Right lung (tissue), 5 donors: ENCODE measurements around the gene ATG4D. TPM values are rescaled to one million over a fixed set of nuclear protein-coding genes. Genes with fewer than 3 reads are reported as not detected.
"Not testable (repeated sequence)": the region's sequence is repeated elsewhere in the genome, so short reads cannot be mapped to it uniquely, and the experiment has no call there.

ENCODE experiments used
- DNase-seq, 2 donors: peaks; one replicate each; pipeline ENCODE4 v3.0.0-alpha.2; 2013
- polyA plus RNA-seq, 5 donors: library from polyadenylated mRNA; unstranded; fragments of 120-200 nt; gene quantifications; one replicate each; pipeline versions ENCODE4 v1.2.1 to v1.2.3, GENCODE V29; 2013; ENCODE audit warnings: inconsistent platforms in 1 of 5, low replicate concordance in 1 of 5; ENCODE audit not compliant: insufficient read length in 5 of 5, insufficient read depth in 1 of 5

The ATG4D gene
- polyA plus RNA-seq, 5 donors = 15.1 to 23.5 (median 19.9) TPM

GRCh38 chr19:10518444-10519361, 25.0 kb upstream of the ATG4D start:
- no peak for DNase-seq

DNA sequence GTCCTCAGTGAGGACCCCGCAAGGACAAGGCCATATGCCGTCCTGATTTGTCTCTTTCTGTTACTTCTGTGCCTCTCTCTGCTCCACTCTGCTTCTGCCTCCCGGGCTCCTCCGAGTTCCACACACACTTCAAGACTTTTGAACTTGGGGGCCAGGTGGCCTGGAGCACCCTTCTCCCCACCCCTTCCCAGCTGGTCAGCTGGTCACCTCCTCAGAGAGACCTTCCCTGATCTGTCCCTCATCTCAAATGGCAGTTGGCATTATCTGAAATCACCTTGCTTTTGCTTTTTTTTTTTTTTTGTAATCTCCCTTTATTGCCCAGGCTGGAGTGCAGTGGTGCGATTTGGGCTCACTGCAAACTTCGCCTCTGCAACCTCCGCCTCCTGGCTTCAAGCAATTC, 24.3 kb upstream of the ATG4D start:
- DNase-seq = no peak

GRCh38 chr19:10520652-10521318, 22.9 kb upstream of the ATG4D start:
- no peak for DNase-seq

DNA sequence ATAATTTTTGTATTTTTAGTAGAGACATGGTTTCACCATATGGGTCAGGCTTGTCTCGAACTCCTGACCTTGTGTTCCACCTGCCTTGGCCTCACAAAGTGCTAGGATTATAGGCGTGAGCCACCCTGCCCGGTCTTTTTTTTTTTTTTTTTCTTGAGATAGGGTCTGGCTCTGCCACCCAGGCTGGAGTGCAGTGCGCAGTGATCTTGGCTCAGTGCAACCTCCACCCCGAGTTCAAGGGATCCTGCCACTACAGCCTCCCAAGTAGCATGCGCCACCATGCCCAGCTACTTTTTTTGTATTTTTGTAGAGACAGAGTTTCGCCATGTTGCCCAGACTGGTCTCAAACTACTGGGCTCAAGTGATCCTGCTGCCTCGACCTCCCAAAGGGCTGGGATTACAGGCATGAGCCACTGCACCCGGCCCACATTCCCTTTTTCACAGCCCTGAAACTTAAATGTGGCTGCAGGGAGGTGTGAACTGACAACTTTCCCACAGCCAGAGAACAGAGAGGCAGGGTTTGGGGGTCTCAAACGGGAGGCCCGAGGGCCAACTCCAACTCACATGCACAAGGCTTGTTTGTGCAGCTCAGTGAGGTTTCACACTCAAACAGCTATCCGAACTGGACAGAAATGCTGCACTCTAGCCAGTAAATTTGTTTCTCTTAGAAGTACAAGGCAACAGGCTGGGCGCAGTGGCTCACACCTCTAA, 22.1 kb upstream of the ATG4D start:
- no peak for DNase-seq

- DNase-seq = no peak
Measured at GRCh38 chr19:10523135-10523636, 20.5 kb upstream of the ATG4D start.

GRCh38 chr19:10525636-10526035, 18.1 kb upstream of the ATG4D start:
- DNase-seq = no peak

- DNase-seq = not testable (repeated sequence)
Measured at GRCh38 chr19:10526887-10527286, 16.8 kb upstream of the ATG4D start.

GRCh38 chr19:10532457-10532856, 11.2 kb upstream of the ATG4D start:
- no peak for DNase-seq

GRCh38 chr19:10533646-10534386, 9.9 kb upstream of the ATG4D start:
- no peak for DNase-seq

GRCh38 chr19:10535613-10536012, 8.1 kb upstream of the ATG4D start:
- no peak for DNase-seq

GRCh38 chr19:10537668-10538067, 6.0 kb upstream of the ATG4D start:
- no peak for DNase-seq

DNA sequence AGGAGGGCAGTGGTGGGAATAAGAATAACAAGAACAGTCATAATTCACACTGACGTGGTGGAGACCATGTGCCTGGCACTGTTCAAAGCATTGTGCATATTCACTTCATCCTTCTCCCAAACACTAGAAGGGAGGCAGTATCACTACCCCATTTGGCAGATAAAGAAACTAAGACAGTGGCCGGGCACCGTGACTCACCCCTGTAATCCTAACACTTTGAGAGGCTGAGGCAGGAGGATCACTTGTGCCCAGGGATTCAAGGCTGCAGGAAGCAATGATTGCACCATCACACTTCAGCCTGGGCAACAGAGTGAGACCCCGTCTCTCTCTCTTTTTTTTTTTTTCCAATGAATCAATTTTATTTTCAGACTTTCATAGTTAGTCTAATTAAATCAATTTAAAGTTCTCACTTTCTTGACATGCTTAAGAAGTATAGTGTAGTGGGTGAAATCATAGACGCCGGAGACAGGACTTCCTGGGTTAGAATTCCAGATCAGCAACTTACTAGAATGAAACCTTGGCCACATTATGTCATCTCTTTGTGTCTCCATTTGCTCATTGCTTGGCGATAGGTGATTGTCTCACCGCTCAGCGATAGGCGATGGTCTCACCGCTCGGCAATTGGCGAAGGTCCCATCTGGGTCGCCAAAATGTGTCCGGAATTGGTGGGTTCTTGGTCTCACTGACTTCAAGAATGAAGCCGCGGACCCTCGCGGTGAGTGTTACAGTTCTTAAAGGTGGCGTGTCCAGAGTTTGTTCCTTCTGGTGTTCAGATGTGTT, 5.3 kb upstream of the ATG4D start:
- no peak for DNase-seq

DNA sequence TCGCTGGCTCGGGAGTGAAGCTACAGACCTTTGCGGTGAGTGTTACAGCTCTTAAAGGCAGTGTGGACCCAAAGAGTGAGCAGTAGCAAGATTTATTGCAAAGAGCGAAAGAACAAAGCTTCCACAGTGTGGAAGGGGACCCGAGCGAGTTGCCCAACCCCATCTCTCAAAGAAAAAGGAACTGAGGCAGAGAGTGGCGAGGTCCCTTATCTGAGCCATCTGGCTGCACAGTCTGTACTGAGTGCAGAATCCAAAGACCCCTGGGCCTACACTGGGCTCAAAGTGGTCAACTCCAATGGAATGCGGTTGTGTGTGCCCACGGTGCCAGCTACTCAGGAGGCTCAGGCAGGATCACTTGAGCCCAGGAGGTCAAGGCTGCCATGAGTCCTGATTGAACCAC, 4.7 kb upstream of the ATG4D start:
- DNase-seq = not testable (repeated sequence)

GRCh38 chr19:10543059-10543419, 665 bp upstream of the ATG4D start:
- DNase-seq = no peak

GRCh38 chr19:10544242-10544752, 593 bp downstream of the ATG4D start:
- no peak for DNase-seq

GRCh38 chr19:10544753-10545251, 1.1 kb downstream of the ATG4D start:
- no peak for DNase-seq

GRCh38 chr19:10546817-10547216, 3.1 kb downstream of the ATG4D start:
- no peak for DNase-seq

GRCh38 chr19:10548746-10549276, 5.1 kb downstream of the ATG4D start:
- no peak for DNase-seq

DNA sequence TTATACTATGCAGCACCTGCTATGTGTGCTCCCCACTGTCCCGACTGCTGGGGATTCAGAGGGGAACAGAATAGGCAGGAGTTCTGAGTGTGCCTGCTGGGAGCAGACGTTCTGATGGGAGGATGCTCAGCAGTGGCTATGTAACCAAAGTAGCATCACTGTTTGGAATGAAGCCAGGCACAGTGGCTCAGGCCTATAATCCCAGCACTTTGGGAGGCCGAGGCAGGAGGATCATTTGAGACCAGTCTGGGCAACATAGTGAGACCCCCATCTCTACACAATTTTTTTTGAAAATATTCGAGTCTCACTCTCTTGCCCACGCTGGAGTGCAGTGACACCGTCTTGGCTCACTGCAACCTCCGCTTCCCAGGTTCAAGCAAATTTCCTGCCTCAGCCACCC, 6.0 kb downstream of the ATG4D start:
- DNase-seq = no peak

GRCh38 chr19:10550336-10550735, 6.6 kb downstream of the ATG4D start:
- DNase-seq = no peak
